GM12872 (cell line): ENCODE results near the gene COX14.

ENCODE experiments used
- TF ChIP-seq, protein P1 (sequence below): IDR thresholded peaks from 3 replicates; pipeline ENCODE4 v1.5.1; 2011; ENCODE audit warnings: low read depth, mild to moderate bottlenecking, low read length, moderate library complexity; ENCODE audit not compliant: insufficient read depth

Gene COX14

DNA sequence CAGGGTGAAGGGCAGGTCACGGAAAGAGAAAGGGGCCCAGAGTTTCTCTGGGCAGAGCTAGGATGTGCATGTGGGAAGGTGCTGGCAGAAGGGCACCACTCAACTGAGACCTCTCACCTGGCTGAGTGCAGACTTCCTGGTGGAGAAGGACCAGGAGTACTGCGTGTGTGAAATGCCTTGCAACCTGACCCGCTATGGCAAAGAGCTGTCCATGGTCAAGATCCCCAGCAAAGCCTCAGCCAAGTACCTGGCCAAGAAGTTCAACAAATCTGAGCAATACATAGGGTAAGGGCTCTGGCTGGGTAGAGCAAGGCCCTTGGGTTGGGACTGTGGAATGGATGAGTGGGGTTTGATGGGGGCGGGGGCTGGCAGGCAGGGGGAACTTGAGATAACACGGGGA, 32.3 kb upstream of the COX14 start:
- TF ChIP-seq, protein P1, sequence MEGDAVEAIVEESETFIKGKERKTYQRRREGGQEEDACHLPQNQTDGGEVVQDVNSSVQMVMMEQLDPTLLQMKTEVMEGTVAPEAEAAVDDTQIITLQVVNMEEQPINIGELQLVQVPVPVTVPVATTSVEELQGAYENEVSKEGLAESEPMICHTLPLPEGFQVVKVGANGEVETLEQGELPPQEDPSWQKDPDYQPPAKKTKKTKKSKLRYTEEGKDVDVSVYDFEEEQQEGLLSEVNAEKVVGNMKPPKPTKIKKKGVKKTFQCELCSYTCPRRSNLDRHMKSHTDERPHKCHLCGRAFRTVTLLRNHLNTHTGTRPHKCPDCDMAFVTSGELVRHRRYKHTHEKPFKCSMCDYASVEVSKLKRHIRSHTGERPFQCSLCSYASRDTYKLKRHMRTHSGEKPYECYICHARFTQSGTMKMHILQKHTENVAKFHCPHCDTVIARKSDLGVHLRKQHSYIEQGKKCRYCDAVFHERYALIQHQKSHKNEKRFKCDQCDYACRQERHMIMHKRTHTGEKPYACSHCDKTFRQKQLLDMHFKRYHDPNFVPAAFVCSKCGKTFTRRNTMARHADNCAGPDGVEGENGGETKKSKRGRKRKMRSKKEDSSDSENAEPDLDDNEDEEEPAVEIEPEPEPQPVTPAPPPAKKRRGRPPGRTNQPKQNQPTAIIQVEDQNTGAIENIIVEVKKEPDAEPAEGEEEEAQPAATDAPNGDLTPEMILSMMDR: no peak

DNA sequence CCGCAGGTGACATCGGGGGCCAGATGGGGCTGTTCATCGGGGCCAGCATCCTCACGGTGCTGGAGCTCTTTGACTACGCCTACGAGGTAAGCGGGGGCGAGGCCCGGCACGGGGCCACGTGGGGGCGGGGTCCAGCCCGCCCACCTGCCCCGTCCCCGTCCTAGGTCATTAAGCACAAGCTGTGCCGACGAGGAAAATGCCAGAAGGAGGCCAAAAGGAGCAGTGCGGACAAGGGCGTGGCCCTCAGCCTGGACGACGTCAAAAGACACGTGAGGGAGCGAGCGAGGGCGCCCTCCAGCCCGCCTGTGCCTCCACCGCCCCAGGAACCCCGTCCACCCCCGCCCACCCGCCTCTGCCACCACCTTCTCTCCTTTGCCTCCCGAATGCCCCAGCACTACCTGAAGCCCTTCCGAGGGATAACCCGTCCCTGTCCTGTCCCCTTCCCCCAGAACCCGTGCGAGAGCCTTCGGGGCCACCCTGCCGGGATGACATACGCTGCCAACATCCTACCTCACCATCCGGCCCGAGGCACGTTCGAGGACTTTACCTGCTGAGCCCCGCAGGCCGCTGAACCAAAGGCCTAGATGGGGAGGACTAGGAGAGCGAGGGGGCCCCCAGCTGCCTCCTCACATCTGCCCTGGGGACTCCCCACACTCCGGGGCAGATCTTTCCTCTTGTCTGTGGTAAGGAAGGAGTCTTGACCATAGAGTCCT, 30.8 kb upstream of the COX14 start:
- TF ChIP-seq, protein P1: no peak

DNA sequence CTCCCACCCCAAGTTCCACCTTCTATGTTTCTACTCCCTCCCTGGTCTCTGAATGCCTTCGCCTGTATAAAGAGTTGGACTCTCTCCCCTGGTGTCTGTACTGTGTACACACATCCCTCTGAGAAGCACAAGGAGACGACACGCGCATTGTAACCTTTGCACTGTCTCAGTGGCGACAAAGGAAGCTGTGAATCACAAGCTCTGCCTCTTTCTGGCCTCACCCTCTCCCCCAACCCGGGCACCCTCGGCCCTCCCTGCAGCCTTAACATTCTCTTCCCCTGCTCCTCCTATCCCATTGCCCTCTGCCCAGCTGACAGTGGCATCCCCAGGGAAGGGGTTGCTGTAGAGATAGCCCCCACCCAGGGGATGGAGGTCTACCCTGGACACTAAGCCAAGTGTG, 29.4 kb upstream of the COX14 start:
- TF ChIP-seq, protein P1: no peak

DNA sequence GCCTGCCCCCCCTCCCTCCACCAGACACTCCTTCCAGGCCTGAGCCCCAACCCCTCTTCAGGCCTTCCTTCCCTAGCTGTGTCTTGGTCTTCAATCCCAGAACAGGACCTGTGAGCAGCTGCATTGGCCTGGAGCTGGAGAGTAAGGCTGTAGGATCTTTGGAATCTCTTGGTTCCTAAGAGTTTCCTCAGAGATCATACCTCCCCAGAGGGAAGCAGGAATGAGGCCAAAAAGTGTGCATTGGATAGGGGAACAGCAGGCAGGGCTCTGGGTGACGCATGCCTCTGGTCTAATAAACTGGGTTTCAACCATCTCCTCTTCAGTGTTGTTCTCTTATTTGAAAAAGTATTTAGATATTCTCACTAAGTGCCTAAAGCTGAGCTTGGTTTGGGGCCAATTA, 28.7 kb upstream of the COX14 start:
- TF ChIP-seq, protein P1: no peak

DNA sequence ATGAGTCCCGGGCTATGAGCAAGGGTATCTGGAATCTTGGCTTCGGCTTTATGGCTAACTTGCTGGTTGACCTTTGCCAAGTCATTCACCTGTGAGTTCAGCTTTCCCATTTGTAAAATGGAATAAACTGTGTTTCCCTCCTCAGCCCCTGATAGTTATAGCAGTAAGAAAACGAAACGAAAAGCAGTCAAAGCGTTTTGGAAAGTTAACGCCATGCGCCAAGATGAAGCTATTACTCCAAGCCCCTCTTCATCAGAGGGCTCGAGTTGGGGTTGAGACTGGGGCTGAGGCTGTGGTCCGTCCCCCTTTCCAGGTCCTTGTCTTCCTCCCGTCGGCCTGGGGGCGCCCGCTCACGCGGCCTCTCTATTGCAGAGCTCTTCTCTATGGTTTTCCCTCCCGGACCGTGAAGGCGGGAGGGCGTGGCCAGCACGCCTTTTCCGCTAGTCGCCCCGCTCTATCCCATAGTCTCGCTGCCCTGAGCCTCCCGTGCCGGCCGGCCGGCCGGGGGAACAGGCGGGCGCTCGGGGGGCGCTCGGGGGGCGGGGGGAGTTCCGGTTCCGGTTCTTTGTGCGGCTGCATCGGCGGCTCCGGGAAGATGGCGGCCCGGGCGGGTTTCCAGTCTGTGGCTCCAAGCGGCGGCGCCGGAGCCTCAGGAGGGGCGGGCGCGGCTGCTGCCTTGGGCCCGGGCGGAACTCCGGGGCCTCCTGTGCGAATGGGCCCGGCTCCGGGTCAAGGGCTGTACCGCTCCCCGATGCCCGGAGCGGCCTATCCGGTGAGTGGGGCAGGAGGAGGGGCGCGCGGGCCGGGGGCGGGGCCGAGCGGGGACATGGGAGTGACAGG, 27.0 kb upstream of the COX14 start, which contains the start of gene SMARCD1:
Gene SMARCD1 (plus strand): TSS at position 568 of the 840 bp plus-strand sequence. CDS start 28 bp downstream, at position 596.
- TF ChIP-seq, protein P1: peak; percentile 76

DNA sequence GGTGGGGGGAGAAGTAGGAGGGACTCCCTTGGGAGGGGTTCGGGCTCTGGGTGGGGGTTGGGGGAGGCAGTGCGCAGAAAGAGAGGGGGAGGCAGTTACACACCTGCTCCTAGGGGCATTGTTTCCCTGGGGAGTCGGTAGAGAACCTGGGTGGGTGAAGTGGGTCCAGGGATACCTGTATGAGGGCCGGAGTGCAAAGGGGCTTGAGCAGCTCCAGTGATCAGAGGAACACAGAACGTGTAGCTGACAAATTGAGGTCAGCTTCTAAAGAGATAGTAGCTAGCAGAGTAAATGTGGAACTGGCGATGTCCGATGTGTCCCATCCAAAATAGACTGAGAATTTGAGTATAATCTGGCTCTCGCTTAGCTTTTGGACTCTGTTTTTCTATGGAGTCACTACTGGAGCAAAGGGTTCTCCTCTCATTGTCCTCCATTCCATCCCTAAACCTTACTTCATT, 26.4 kb upstream of the COX14 start:
- TF ChIP-seq, protein P1: no peak

DNA sequence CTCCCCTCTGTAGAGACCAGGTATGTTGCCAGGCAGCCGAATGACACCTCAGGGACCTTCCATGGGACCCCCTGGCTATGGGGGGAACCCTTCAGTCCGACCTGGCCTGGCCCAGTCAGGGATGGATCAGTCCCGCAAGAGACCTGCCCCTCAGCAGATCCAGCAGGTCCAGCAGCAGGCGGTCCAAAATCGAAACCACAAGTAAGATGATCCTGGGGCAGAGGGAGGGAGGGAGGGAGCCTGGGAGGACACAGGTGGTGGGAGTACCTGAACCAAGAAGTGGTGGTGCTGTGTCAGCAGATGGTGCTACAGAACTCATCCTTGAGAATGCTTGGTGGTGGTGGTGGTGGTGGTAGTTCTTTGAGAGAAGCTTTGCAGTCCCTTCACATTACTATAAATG, 25.9 kb upstream of the COX14 start:
- TF ChIP-seq, protein P1: no peak
